Measurements from ENCODE around the gene CDH15. TPM values are rescaled to one million over a fixed set of nuclear protein-coding genes. Genes with fewer than 3 reads are reported as not detected.

Gene CDH15
- total RNA-seq, 1 donor from 2014 or later, result 0.18 TPM

- no peak overlapping the region for H3K4me3 Mint-ChIP-seq (ENCODE audit: unreplicated experiment)
These were observed 10.4 kb upstream of the CDH15 start for GRCh38 chr16:89160977-89161701.

GRCh38 chr16:89161763-89162713 is 9.5 kb upstream of the CDH15 start:
- peaks cover 3% of the 10 kb centered on the region for H3K4me1 Mint-ChIP-seq (ENCODE audit: low read depth, unreplicated experiment)
- H3K9me3 Mint-ChIP-seq (ENCODE audit: unreplicated experiment), result no peaks in the 10 kb centered on the region
- H4K20me1 ChIP-seq (ENCODE audit: insufficient read depth, low read length), result no peaks in the 10 kb centered on the region
- H3K36me3 ChIP-seq (ENCODE audit: insufficient read depth, low read length), result no peaks in the 10 kb centered on the region
- TF ChIP-seq CTCF (IDR thresholded peaks at IDR 0.05; ENCODE audit: insufficient read depth, low read depth, low read length), result no peak
- TF ChIP-seq EZH2 (IDR thresholded peaks at IDR 0.05; ENCODE audit: insufficient read depth, low read length), result no peak
- DNase-seq (ENCODE audit: low read depth) (no peak), FAIRE-seq (no peak)
- H3K9ac ChIP-seq (ENCODE audit: low read length), result no peak overlapping the region
- no peak overlapping the region for H2AFZ ChIP-seq (ENCODE audit: low read depth, low read length)
- peaks cover 9% of the 10 kb centered on the region for H3K9me3 ChIP-seq (ENCODE audit: insufficient read depth, low read depth, low read length)
- no peaks in the 10 kb centered on the region for H3K27me3 ChIP-seq (ENCODE audit: insufficient read depth, low read length)
- H3K4me3 ChIP-seq (ENCODE audit: insufficient read depth, low read depth, low read length), result no peak overlapping the region
- peaks cover 19% of the 10 kb centered on the region for H3K27me3 Mint-ChIP-seq (ENCODE audit: low read depth, unreplicated experiment)
- peaks cover 1% of the 10 kb centered on the region for H3K36me3 Mint-ChIP-seq (ENCODE audit: low read depth, unreplicated experiment)
- H3K4me1 ChIP-seq (ENCODE audit: insufficient read depth, low read length), result peaks cover 2% of the 10 kb centered on the region
- no peaks in the 10 kb centered on the region for H3K79me2 ChIP-seq (ENCODE audit: insufficient read depth, low read length)
- no peak overlapping the region for H3K27ac ChIP-seq (ENCODE audit: low read depth, low read length)
- H3K4me2 ChIP-seq (ENCODE audit: low read length), result no peak overlapping the region
- H3K27ac Mint-ChIP-seq (ENCODE audit: unreplicated experiment), result no peak overlapping the region
- peak overlapping the region; percentile 43 for H3K4me3 Mint-ChIP-seq (ENCODE audit: unreplicated experiment)

More at GRCh38 chr16:89160977-89161701, 10.4 kb upstream of the CDH15 start:
- no peaks in the 10 kb centered on the region for H3K4me1 Mint-ChIP-seq (ENCODE audit: low read depth, unreplicated experiment)
- Histone ChIP-seq H3K79me2 (ENCODE audit: insufficient read depth, low read length) (no peaks in the 10 kb centered on the region), H3K36me3 (ENCODE audit: insufficient read depth, low read length) (no peaks in the 10 kb centered on the region), H3K4me1 (ENCODE audit: insufficient read depth, low read length) (no peaks in the 10 kb centered on the region), H3K9me3 (ENCODE audit: insufficient read depth, low read depth, low read length) (peaks cover 9% of the 10 kb centered on the region), H3K4me2 (ENCODE audit: low read length) (no peak overlapping the region), H4K20me1 (ENCODE audit: insufficient read depth, low read length) (no peaks in the 10 kb centered on the region), H3K27me3 (ENCODE audit: insufficient read depth, low read length) (no peaks in the 10 kb centered on the region), H3K9ac (ENCODE audit: low read length) (no peak overlapping the region), H2AFZ (ENCODE audit: low read depth, low read length) (no peak overlapping the region), H3K27ac (ENCODE audit: low read depth, low read length) (no peak overlapping the region), H3K4me3 (ENCODE audit: insufficient read depth, low read depth, low read length) (no peak overlapping the region)
- peaks cover 1% of the 10 kb centered on the region for H3K36me3 Mint-ChIP-seq (ENCODE audit: low read depth, unreplicated experiment)
- peaks cover 19% of the 10 kb centered on the region for H3K27me3 Mint-ChIP-seq (ENCODE audit: low read depth, unreplicated experiment)
- H3K9me3 Mint-ChIP-seq (ENCODE audit: unreplicated experiment), result no peaks in the 10 kb centered on the region
- TF ChIP-seq CTCF (IDR thresholded peaks at IDR 0.05; ENCODE audit: insufficient read depth, low read depth, low read length), result no peak
- TF ChIP-seq EZH2 (IDR thresholded peaks at IDR 0.05; ENCODE audit: insufficient read depth, low read length), result no peak
- DNase-seq (ENCODE audit: low read depth), result no peak
- no peak for FAIRE-seq
- no peak overlapping the region for H3K27ac Mint-ChIP-seq (ENCODE audit: unreplicated experiment)

All from astrocyte (in vitro differentiated cells and primary cell).